T-helper 22 cell (primary cell): ENCODE data around the gene RASL10A.

Experiments used
- DNase-seq: peaks from one replicate; pipeline ENCODE4 v3.0.0-alpha.2; 2020; ENCODE audit warnings: low read depth

The RASL10A gene

GRCh38 chr22:29319072-29319471 is 3.6 kb upstream of the RASL10A start:
- no peak for DNase-seq

- DNase-seq: no peak
These were observed 2.4 kb upstream of the RASL10A start for GRCh38 chr22:29317827-29318454.

- no peak for DNase-seq
These were observed 788 bp upstream of the RASL10A start for GRCh38 chr22:29316141-29316828.

GRCh38 chr22:29314537-29315285 is 786 bp downstream of the RASL10A start:
- no peak for DNase-seq

- no peak for DNase-seq
These were observed 1.7 kb downstream of the RASL10A start for GRCh38 chr22:29313576-29314466.

GRCh38 chr22:29313126-29313575 is 2.3 kb downstream of the RASL10A start:
- no peak for DNase-seq

GRCh38 chr22:29312218-29313125 is 3.0 kb downstream of the RASL10A start:
- no peak for DNase-seq

- no peak for DNase-seq
These were observed 3.9 kb downstream of the RASL10A start for GRCh38 chr22:29311464-29312217.

GRCh38 chr22:29310863-29311339 is 4.6 kb downstream of the RASL10A start:
- DNase-seq: no peak

GRCh38 chr22:29310065-29310862 is 5.2 kb downstream of the RASL10A start:
- no peak for DNase-seq

- no peak for DNase-seq
These were observed 6.0 kb downstream of the RASL10A start for GRCh38 chr22:29309332-29310064.

GRCh38 chr22:29308791-29309262 is 6.7 kb downstream of the RASL10A start:
- DNase-seq: no peak

GRCh38 chr22:29308148-29308790 is 7.2 kb downstream of the RASL10A start:
- no peak for DNase-seq

GRCh38 chr22:29307596-29308147 is 7.8 kb downstream of the RASL10A start:
- no peak for DNase-seq

GRCh38 chr22:29306835-29307595 is 8.5 kb downstream of the RASL10A start:
- DNase-seq: no peak

GRCh38 chr22:29306175-29306834 is 9.2 kb downstream of the RASL10A start, which contains the start of gene GAS2L1:
Gene GAS2L1, plus strand, starts transcription at chr22:29306650. Its CDS starts 1,456 bp downstream, at chr22:29308106.
- no peak for DNase-seq
